A673 (cell line): ENCODE measurements around the gene GNPTAB. TPM values are rescaled to one million over a fixed set of nuclear protein-coding genes. Genes with fewer than 3 reads are reported as not detected.

Experiments used
- BruUV-seq: library from RNA; stranded (reverse); fragments of 400-500 nt; replicated peaks from 2 replicates; lab custom pipeline; 2021; lab: Mats Ljungman, UMichigan
- CTCF ChIA-PET: fragments of 300-600 bp; sonication (Branson Sonifier 250); formaldehyde crosslinking; loops from one replicate; lab custom pipeline; 2022; ENCODE audit warnings: antibody characterized with exemption; lab: Charles Lee
- POLR2A ChIA-PET: fragments of 300-600 bp; sonication (Branson Sonifier 250); formaldehyde crosslinking; loops from one replicate; lab custom pipeline; 2022; ENCODE audit warnings: antibody characterized with exemption; ENCODE audit not compliant: low non-redundant PET; lab: Charles Lee
- DNase-seq: peaks from one replicate; pipeline ENCODE4 v3.0.0-alpha.2; 2015; ENCODE audit warnings: low spot score
- H3K27ac ChIP-seq: fragments of 200-600 bp; sonication (generic); 2 replicates; pipeline ENCODE4 v1.5.1; 2016; ENCODE audit warnings: mixed run types, low read depth, mild to moderate bottlenecking, mixed read lengths, antibody characterized with exemption, low read length; ENCODE audit not compliant: poor library complexity, severe bottlenecking
- H3K27me3 ChIP-seq: fragments of 200-600 bp; sonication (generic); replicated peaks from 2 replicates; pipeline ENCODE4 v1.6.1; 2017; ENCODE audit warnings: mixed run types, low read depth, mild to moderate bottlenecking, mixed read lengths, antibody characterized with exemption, low read length; ENCODE audit not compliant: insufficient read depth, poor library complexity
- H3K36me3 ChIP-seq: fragments of 200-600 bp; sonication (generic); 2 replicates; pipeline ENCODE4 v1.6.1; 2016; ENCODE audit warnings: mixed run types, mild to moderate bottlenecking, mixed read lengths, antibody characterized with exemption, low read length; ENCODE audit not compliant: insufficient read depth, poor library complexity, severe bottlenecking
- H3K4me1 ChIP-seq: fragments of 200-600 bp; sonication (generic); 2 replicates; pipeline ENCODE4 v1.6.1; 2017; ENCODE audit warnings: mixed run types, mild to moderate bottlenecking, mixed read lengths, antibody characterized with exemption, low read length; ENCODE audit not compliant: insufficient read depth, poor library complexity, severe bottlenecking
- H3K4me3 ChIP-seq: fragments of 200-600 bp; sonication (generic); 2 replicates; pipeline ENCODE4 v1.5.1; 2016; ENCODE audit warnings: low read depth, mixed run types, mild to moderate bottlenecking, mixed read lengths, low read length; ENCODE audit not compliant: poor library complexity, severe bottlenecking
- H3K9me3 ChIP-seq: fragments of 200-600 bp; sonication (generic); 2 replicates; pipeline ENCODE4 v1.6.1; 2016; ENCODE audit warnings: mixed run types, low read depth, mild to moderate bottlenecking, mixed read lengths, antibody characterized with exemption, low read length; ENCODE audit not compliant: poor library complexity, severe bottlenecking
- EZH2 ChIP-seq: fragments of 200-600 bp; sonication (generic); IDR thresholded peaks from 2 replicates; pipeline ENCODE4 v1.6.1; 2017; ENCODE audit warnings: borderline replicate concordance, low read depth, mild to moderate bottlenecking, mixed read lengths, antibody characterized with exemption, low read length; ENCODE audit not compliant: poor library complexity, severe bottlenecking
- intact Hi-C: fragments of 100-400 bp; cut with micrococcal nuclease; formaldehyde crosslinking; loops from one replicate; pipeline ENCODE4 v1.10.0; 2022; ENCODE audit not compliant: unreplicated experiment
- total RNA-seq: library from RNA; stranded (reverse); gene quantifications from 2 replicates; pipeline ENCODE4 v1.2.3, GENCODE V29; 2021
- TF ChIP-seq, protein P1 (sequence below): fragments of 300-800, 200-600 bp; sonication (generic); conservative IDR thresholded peaks from 2 replicates; pipeline ENCODE4 v1.5.1; 2017; ENCODE audit warnings: low read depth, mild to moderate bottlenecking, antibody characterized with exemption, low read length, moderate library complexity, mixed read lengths

Gene GNPTAB
- total RNA-seq, 1 experiment from 2014 or later, result 19.9 TPM

- TF ChIP-seq EZH2, result no peak
- TF ChIP-seq, protein P1, sequence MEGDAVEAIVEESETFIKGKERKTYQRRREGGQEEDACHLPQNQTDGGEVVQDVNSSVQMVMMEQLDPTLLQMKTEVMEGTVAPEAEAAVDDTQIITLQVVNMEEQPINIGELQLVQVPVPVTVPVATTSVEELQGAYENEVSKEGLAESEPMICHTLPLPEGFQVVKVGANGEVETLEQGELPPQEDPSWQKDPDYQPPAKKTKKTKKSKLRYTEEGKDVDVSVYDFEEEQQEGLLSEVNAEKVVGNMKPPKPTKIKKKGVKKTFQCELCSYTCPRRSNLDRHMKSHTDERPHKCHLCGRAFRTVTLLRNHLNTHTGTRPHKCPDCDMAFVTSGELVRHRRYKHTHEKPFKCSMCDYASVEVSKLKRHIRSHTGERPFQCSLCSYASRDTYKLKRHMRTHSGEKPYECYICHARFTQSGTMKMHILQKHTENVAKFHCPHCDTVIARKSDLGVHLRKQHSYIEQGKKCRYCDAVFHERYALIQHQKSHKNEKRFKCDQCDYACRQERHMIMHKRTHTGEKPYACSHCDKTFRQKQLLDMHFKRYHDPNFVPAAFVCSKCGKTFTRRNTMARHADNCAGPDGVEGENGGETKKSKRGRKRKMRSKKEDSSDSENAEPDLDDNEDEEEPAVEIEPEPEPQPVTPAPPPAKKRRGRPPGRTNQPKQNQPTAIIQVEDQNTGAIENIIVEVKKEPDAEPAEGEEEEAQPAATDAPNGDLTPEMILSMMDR, result no peak
- ChIA-PET POLR2A (no interaction called here), CTCF (no interaction called here)
- no peak for DNase-seq
- no peak overlapping the region for H3K4me3 ChIP-seq
- peaks cover 6% of the 10 kb centered on the region for H3K4me1 ChIP-seq
- H3K27me3 ChIP-seq, result no peaks in the 10 kb centered on the region
- no peaks in the 10 kb centered on the region for H3K9me3 ChIP-seq
- no TSS peak for BruUV-seq
- no peaks in the 10 kb centered on the region for H3K36me3 ChIP-seq
- H3K27ac ChIP-seq, result no peak overlapping the region
- intact Hi-C loops, result no loop called here
Measured at GRCh38 chr12:101785671-101786070, 45.1 kb downstream of the GNPTAB start.

DNA sequence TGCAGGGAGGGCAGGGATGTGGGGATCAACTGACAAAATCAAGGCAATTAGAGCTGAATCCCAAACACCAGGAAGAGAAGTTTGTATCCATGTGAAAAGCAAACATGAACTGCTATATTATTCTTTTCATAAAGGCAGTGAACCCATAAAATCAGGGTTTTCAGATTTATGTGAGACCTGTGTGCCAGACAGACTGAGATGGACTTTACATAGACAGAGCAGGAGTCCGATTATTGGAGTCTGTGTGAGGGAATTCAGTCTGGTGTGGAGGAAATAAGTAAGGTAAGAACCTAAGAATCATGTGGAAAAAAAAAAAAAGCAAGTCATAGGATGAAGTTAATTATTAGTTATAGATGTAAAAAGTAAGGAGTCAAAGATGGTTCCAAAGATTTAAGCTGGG lies 46.4 kb downstream of the GNPTAB start:
- BruUV-seq, result no TSS peak
- intact Hi-C loops, result no loop called here

GRCh38 chr12:101783838-101784237 lies 46.9 kb downstream of the GNPTAB start:
- no peak overlapping the region for H3K4me3 ChIP-seq
- DNase-seq, result no peak
- H3K27ac ChIP-seq, result no peak overlapping the region
- no peaks in the 10 kb centered on the region for H3K27me3 ChIP-seq
- CTCF ChIA-PET, result no interaction called here
- no peaks in the 10 kb centered on the region for H3K9me3 ChIP-seq
- intact Hi-C loops, result no loop called here
- POLR2A ChIA-PET, result no interaction called here
- no TSS peak for BruUV-seq
- TF ChIP-seq, protein P1, result no peak
- TF ChIP-seq EZH2, result no peak
- H3K36me3 ChIP-seq, result no peaks in the 10 kb centered on the region
- peaks cover 6% of the 10 kb centered on the region for H3K4me1 ChIP-seq

More for the DNA sequence above, 46.4 kb downstream of the GNPTAB start:
- Histone ChIP-seq H3K9me3 (no peaks in the 10 kb centered on the region), H3K4me3 (no peak overlapping the region), H3K27ac (no peak overlapping the region), H3K4me1 (peaks cover 6% of the 10 kb centered on the region), H3K27me3 (no peaks in the 10 kb centered on the region), H3K36me3 (no peaks in the 10 kb centered on the region)
- ChIA-PET CTCF (no interaction called here), POLR2A (no interaction called here)
- no peak for DNase-seq
- TF ChIP-seq EZH2, result no peak
- TF ChIP-seq, protein P1, result no peak
